ENCODE results near the gene PIK3AP1. TPM values are rescaled to one million over a fixed set of nuclear protein-coding genes. Genes with fewer than 3 reads are reported as not detected.

The PIK3AP1 gene
- total RNA-seq, 1 donor from 2014 or later = 5.4 TPM

DNA sequence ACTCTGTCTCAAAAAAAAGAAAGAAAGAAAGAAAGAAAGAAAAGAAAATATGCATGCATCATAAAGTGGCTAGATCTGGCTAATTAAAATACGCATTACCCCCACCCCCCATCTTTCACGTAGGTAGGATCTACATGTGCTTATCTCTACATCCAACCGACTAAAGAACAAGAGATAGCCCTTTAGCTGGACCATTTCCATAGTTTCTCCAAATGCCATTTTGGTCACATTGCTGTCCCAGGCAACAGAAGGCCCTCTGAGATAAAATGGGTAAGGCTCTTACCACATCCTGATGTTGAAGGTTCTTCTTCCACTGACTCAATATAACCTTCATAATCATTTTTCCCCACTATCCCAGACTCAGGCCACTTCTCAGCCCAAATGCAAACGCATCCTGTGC lies 31.5 kb downstream of the PIK3AP1 start:
- Histone ChIP-seq H3K9me3 (replicated peaks) (no peaks in the 10 kb centered on the region), H3K27me3 (ENCODE audit: low read depth) (peaks cover 5% of the 10 kb centered on the region), H3K36me3 (no peaks in the 10 kb centered on the region), H3K27ac (replicated peaks) (no peak overlapping the region), H3K4me3 (no peak overlapping the region), H3K4me1 (no peaks in the 10 kb centered on the region)
- intact Hi-C loops (cut with micrococcal nuclease) = no loop called here
- DNase-seq = no peak
- no peak for TF ChIP-seq CTCF (IDR thresholded peaks at IDR 0.05; ENCODE audit: borderline replicate concordance)

DNA sequence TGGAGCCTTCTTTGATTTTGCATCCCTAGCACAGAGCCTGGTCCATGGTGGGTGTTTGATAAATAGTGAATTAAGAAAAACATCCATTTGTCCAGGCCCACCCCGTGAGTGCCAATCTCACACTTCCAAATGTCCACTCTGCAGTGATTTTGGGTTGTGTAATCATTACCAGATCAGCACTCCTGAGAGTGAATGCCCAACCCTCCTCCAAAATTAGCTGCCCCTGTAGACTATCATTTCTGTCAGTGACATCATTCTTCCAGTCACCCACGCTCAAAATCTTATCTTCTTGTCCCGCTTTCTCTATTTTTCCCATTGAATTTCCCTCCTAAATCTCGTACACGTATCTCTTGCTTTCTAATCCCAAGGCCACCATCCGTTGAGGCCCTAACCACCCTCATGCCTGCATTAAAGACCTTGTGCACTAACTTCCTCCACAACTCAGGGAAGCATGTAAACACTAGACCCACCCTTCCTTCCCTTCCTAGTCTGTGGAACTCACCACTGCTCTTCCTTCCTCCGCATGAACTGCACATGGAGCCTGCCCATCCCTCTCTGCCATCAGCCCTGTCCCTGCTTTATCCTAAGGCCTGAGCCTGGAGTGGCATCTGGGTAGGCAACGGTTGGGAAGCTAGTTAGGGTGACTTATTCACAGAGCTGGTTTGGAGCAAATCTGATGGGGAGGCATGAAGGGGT lies 32.8 kb downstream of the PIK3AP1 start:
- Histone ChIP-seq H3K27ac (replicated peaks) (no peak overlapping the region), H3K4me1 (no peaks in the 10 kb centered on the region), H3K36me3 (no peaks in the 10 kb centered on the region), H3K27me3 (ENCODE audit: low read depth) (peaks cover 5% of the 10 kb centered on the region), H3K4me3 (no peak overlapping the region), H3K9me3 (replicated peaks) (no peaks in the 10 kb centered on the region)
- no peak for TF ChIP-seq CTCF (IDR thresholded peaks at IDR 0.05; ENCODE audit: borderline replicate concordance)
- intact Hi-C loops (cut with micrococcal nuclease) = no loop called here
- no peak for DNase-seq

DNA sequence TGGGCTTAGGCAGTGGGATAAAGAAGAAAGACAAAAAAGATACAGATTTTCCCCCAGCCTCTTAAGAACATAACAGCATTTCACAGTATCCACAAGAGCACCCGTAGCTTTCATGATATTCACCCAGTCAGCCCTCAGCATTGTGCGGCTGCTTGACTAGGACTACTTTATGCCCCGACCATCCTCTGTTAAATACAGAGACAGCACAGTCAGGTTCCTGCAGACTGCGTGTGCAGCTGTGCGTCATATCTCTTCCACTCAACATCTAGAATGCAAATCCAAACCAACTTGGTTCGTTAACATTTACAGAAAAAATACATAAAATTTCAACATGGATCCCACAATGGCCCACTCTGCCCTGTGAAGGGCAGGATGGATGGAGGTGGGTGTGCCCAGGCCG lies 33.8 kb downstream of the PIK3AP1 start:
- peaks cover 5% of the 10 kb centered on the region for H3K27me3 ChIP-seq (ENCODE audit: low read depth)
- H3K9me3 ChIP-seq (replicated peaks) = no peaks in the 10 kb centered on the region
- H3K4me3 ChIP-seq = no peak overlapping the region
- TF ChIP-seq CTCF (IDR thresholded peaks at IDR 0.05; ENCODE audit: borderline replicate concordance) = no peak
- DNase-seq = no peak
- no peaks in the 10 kb centered on the region for H3K36me3 ChIP-seq
- no peak overlapping the region for H3K27ac ChIP-seq (replicated peaks)
- intact Hi-C loops (cut with micrococcal nuclease) = no loop called here
- H3K4me1 ChIP-seq = no peaks in the 10 kb centered on the region

DNA sequence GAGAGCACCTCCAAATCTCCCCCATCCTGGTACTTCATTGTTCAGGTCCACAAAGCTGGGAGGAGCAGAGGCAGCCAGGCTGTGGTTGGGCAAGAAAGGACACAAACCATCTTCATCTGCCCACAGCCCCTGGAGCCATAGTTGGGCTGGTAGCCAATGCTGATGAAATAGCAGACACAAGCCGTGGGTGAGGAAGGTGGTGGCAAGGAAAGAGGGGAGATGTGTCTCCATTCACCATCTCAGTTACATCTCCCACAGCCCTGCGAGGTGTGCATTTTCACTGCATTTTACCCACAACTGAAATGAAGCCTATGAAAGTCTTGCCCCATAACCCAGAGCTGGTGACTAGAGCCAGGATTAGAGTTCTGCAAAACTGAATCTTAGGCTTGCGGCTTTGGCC lies 35.0 kb downstream of the PIK3AP1 start:
- no peak overlapping the region for H3K27ac ChIP-seq (replicated peaks)
- no peaks in the 10 kb centered on the region for H3K36me3 ChIP-seq
- TF ChIP-seq CTCF (IDR thresholded peaks at IDR 0.05; ENCODE audit: borderline replicate concordance) = no peak
- no peak for DNase-seq
- intact Hi-C loops (cut with micrococcal nuclease) = no loop called here
- H3K4me1 ChIP-seq = no peaks in the 10 kb centered on the region
- peaks cover 5% of the 10 kb centered on the region for H3K27me3 ChIP-seq (ENCODE audit: low read depth)
- H3K4me3 ChIP-seq = no peak overlapping the region
- H3K9me3 ChIP-seq (replicated peaks) = no peaks in the 10 kb centered on the region

GRCh38 chr10:96684826-96685225 lies 35.5 kb downstream of the PIK3AP1 start:
- H3K4me1 ChIP-seq = no peaks in the 10 kb centered on the region
- TF ChIP-seq CTCF (IDR thresholded peaks at IDR 0.05; ENCODE audit: borderline replicate concordance) = no peak

More at GRCh38 chr10:96684826-96685225, 35.5 kb downstream of the PIK3AP1 start:
- no peak overlapping the region for H3K4me3 ChIP-seq
- H3K27ac ChIP-seq (replicated peaks) = no peak overlapping the region
- no peaks in the 10 kb centered on the region for H3K36me3 ChIP-seq
- H3K27me3 ChIP-seq (ENCODE audit: low read depth) = peaks cover 5% of the 10 kb centered on the region
- intact Hi-C loops (cut with micrococcal nuclease) = no loop called here
- H3K9me3 ChIP-seq (replicated peaks) = no peaks in the 10 kb centered on the region
- no peak for DNase-seq
